ENCODE measurements around the gene RAC3.

The RAC3 gene

DNA sequence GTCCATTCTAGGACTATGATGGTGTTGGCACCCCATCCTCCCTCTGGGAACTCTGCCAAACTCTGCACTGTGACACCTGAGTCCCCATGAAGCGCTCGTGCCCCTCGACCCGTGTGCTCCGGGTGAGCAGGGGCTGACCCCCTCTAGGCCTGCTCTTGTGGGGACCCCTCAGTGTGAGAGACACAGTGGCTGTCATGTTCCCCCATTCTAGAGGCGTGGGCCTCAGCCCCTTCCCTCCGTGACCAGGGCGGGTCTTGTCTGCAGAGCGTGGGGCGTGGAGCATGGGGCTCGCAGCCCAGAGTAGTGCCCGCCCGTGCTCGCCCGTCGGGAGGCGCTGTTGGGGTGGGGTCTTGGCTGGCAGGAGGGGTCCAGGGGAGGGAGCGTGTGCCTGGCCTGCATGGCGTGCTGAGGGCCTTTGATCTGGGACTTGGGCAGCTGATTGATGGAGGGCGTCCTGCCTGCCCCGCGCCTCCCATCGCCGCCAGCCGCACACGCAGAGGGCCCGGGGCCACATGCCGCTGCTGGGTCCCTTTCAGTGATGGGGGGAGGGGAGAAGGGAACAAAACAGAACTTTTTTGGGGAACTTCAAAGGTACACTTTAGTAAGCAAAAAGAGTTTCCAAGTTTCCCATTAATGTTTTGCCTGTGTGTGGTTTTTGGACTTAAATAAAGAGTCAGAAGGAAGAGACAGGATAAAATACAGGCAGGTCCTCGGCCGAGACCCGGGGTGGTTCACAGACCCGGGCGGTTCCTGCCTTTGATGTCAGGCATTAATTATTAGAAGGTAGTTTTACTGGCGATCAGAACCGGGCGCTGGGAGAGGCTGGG, 31.3 kb upstream of the RAC3 start:
- TF ChIP-seq, protein P1, sequence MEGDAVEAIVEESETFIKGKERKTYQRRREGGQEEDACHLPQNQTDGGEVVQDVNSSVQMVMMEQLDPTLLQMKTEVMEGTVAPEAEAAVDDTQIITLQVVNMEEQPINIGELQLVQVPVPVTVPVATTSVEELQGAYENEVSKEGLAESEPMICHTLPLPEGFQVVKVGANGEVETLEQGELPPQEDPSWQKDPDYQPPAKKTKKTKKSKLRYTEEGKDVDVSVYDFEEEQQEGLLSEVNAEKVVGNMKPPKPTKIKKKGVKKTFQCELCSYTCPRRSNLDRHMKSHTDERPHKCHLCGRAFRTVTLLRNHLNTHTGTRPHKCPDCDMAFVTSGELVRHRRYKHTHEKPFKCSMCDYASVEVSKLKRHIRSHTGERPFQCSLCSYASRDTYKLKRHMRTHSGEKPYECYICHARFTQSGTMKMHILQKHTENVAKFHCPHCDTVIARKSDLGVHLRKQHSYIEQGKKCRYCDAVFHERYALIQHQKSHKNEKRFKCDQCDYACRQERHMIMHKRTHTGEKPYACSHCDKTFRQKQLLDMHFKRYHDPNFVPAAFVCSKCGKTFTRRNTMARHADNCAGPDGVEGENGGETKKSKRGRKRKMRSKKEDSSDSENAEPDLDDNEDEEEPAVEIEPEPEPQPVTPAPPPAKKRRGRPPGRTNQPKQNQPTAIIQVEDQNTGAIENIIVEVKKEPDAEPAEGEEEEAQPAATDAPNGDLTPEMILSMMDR (IDR thresholded peaks at IDR 0.05; ENCODE audit: low read depth, low read length): no peak
- in situ Hi-C loops (cut with HindIII; ENCODE audit: low sequenced_read_pairs): no loop called here
- no peak for DNase-seq (ENCODE audit: low read depth, low spot score)
- H3K4me3 ChIP-seq (ENCODE audit: low read depth, low read length): no peak overlapping the region

DNA sequence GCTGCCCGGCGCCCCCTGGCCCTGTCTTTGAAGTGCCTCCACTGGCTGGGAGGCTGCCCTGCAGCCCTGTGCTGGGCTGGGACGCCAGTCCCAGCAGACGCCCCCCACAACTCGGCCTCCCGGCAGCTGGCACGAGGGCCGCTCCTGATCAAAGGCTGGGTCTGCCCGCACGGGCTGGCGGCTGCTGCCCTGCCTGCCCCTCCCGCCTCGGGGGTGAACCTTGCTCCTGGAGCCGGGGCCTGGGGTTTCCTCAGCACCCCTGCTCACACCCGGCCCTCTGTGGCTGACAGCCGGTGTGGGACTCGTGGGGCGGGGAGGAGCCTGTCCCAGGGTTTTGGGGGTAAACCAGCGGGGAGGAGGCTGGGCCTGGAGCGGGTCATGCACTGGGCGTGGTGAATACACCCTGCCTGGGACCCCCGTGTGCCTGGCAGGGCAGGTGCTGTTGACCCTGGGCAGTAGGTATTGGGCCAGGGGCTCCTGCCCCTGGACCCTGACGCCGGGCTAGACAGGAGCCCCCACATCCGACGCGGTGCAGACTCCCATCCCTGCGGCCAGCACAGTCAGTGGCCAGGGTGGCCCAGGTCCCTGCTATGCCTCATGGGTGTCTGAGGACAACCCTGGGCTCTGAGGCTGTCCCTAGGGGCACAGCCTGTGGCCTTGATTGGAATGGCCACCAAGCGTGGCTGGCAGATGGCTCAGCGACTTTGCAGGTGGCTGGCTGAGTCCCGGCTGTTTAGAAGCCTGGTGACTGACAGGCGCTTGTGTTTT, 30.5 kb upstream of the RAC3 start:
- DNase-seq (ENCODE audit: low read depth, low spot score): no peak
- in situ Hi-C loops (cut with HindIII; ENCODE audit: low sequenced_read_pairs): no loop called here
- no peak overlapping the region for H3K4me3 ChIP-seq (ENCODE audit: low read depth, low read length)
- TF ChIP-seq, protein P1 (IDR thresholded peaks at IDR 0.05; ENCODE audit: low read depth, low read length): no peak

DNA sequence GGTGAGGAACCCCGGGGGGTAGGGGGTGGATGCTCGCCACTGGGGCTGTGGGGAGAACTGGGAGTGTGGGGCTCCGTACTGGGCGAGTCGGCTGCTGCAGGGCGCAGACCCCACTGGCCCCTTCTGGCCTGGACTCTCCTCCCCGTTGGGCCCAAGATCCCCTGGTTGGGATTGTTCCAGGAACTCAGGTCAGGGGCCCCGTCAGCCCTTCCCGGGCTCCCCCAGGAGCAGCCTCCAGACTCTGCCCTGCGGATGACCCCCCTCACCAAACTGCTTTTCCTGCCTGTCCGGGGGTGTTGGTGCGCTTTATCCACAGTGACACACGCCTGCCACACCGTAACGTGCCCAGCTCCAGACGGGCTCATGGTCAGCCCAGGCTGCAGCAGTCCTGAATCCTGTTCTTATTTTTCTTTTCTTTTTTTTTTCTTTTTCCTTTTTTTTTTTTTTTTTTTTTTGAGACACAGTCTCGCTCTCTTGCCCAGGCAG, 29.9 kb upstream of the RAC3 start:
- TF ChIP-seq, protein P1 (IDR thresholded peaks at IDR 0.05; ENCODE audit: low read depth, low read length): no peak
- in situ Hi-C loops (cut with HindIII; ENCODE audit: low sequenced_read_pairs): no loop called here
- no peak for DNase-seq (ENCODE audit: low read depth, low spot score)

DNA sequence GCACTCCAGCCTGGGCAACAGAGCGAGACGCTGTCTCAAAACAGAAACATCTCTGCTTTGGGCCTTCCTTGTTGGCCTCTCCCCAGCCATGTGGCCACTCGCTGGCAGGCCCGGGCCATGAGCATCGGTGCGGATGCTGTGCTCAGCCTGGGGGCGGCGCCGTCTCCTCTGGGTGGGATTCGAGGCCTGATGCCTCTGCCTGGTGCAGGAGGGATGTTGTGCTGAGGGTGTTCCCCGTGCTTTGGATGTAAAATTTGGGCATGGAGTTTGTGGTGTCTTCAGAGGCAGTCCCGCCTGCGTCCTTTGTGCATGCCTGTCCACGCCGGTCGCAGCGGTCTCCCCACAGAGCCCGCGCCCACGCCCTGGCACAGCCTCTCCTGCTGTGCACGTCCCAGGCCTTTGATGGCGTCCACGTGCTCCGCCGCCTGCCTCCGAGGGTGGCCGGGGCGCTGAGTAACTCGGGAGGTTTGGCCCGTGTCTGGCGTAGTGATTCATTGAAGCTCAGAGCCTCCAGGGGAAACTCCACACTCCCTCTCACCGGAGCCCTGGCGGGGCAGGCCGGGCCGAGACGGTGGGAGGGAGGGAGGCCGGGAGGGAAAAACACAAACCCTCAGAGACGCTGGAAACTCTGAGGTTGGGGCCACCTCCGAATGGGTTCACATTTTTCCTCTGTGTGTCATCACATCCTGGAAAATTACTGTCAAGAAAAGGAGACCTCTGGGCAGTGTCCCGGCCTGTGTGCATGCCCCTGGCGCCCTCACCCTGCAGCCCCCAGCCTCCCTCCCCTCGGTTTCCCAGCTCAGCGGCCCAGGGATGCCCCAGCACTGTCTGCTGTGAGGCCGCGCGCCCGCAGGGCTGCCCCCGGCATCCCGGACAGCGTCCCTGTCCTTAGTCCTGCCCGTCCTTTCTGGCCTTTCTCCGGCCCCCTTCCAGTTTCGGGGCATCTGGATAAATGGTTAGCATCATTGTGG, 27.8 kb upstream of the RAC3 start:
- in situ Hi-C loops (cut with HindIII; ENCODE audit: low sequenced_read_pairs): no loop called here
- DNase-seq (ENCODE audit: low read depth, low spot score): peak; percentile 97

More for the DNA sequence above, 29.9 kb upstream of the RAC3 start:
- no peak overlapping the region for H3K4me3 ChIP-seq (ENCODE audit: low read depth, low read length)

DNA sequence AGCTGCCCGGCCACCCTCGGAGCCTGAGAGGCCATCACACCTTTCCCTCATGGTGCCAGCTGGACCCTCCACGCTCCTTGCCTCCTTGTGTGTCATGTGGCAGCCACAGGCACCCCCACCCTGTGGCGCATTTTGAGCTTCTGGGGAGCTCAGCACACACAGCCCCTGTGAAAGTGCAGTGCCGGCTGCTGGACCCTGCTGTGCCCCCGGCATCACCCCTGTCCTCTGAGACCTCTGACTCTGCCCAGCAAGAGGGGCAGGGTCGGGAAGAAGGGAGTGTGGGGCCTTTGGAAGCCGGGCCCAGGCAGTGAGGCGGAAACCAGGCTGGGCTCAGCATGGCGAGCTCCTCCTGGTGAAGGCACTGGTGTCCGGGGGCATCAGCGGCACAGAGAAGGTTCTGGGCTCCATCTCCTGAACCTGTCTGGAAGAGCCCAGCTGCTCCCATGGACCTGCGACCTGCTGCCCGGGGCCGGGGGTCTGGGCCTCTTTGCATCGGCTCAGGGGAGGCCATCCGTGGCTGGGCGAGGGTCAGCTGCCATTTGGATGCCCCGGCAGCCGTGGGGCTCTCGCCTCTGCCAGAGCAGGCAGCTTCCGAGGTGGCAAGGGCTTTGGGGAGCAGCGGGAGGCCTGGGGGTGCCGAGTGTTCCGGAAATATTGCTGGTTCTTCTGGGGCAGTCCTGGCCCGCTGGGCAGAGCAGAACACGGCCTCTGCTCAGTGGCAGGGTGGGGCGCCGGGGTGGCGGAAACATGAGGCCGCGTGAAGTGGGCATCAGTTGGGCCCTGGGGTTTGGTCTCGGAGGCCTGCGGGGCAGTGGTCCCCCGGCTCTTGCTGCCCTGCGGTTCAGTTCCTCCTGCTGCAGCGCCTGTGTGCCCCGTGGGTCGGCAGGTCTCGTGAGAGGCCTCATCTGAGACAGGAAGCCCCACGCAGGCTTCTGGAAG, 26.7 kb upstream of the RAC3 start:
- DNase-seq (ENCODE audit: low read depth, low spot score): no peak
- in situ Hi-C loops (cut with HindIII; ENCODE audit: low sequenced_read_pairs): no loop called here
- TF ChIP-seq, protein P1 (IDR thresholded peaks at IDR 0.05; ENCODE audit: low read depth, low read length): no peak
- no peak overlapping the region for H3K4me3 ChIP-seq (ENCODE audit: low read depth, low read length)

More for the DNA sequence above, 27.8 kb upstream of the RAC3 start:
- TF ChIP-seq, protein P1 (IDR thresholded peaks at IDR 0.05; ENCODE audit: low read depth, low read length): no peak
- no peak overlapping the region for H3K4me3 ChIP-seq (ENCODE audit: low read depth, low read length)
